HG03280 (cell line): ENCODE data around the gene NINL.
"Not testable (repeated sequence)": the region's sequence is repeated elsewhere in the genome, so short reads cannot be mapped to it uniquely, and the experiment has no call there.

Source experiments
- ATAC-seq: cut with Tn5 transposase; IDR thresholded peaks from one replicate; pipeline ENCODE4 v1.9.1; 2021; ENCODE audit warnings: mild to moderate bottlenecking, moderate library complexity; ENCODE audit not compliant: unreplicated experiment

NINL gene

GRCh38 chr20:25584905-25585704, at the start of gene NINL:
Gene NINL (minus strand): TSS chr20:25585531. CDS start chr20:25526587, 58,944 bp downstream.
- no peak for ATAC-seq

GRCh38 chr20:25632940-25633790, 47.8 kb upstream of the NINL start:
- ATAC-seq = no peak

- not testable (repeated sequence) for ATAC-seq
Observed at GRCh38 chr20:25630615-25631014, 45.3 kb upstream of the NINL start.

GRCh38 chr20:25629816-25630499, 44.6 kb upstream of the NINL start:
- ATAC-seq = no peak

- ATAC-seq = no peak
Observed at GRCh38 chr20:25626779-25627178, 41.4 kb upstream of the NINL start.

- ATAC-seq = no peak
Observed at GRCh38 chr20:25624500-25624939, 39.2 kb upstream of the NINL start.

- ATAC-seq = peak; percentile 69
Observed at GRCh38 chr20:25623736-25624499, 38.6 kb upstream of the NINL start, which contains the start of gene NANP. Gene NANP (minus strand): TSS chr20:25624014. CDS start chr20:25623948, 66 bp downstream.

GRCh38 chr20:25623225-25623735, 37.9 kb upstream of the NINL start:
- ATAC-seq = peak; percentile 14

GRCh38 chr20:25622450-25623224, 37.3 kb upstream of the NINL start:
- no peak for ATAC-seq

GRCh38 chr20:25622049-25622448, 36.7 kb upstream of the NINL start:
- no peak for ATAC-seq

GRCh38 chr20:25619514-25619913, 34.2 kb upstream of the NINL start:
- no peak for ATAC-seq

- ATAC-seq = no peak
Observed at GRCh38 chr20:25608774-25609173, 23.4 kb upstream of the NINL start.

GRCh38 chr20:25606094-25606695, 20.9 kb upstream of the NINL start:
- no peak for ATAC-seq

GRCh38 chr20:25605148-25605547, 19.8 kb upstream of the NINL start:
- no peak for ATAC-seq

GRCh38 chr20:25604611-25605010, 19.3 kb upstream of the NINL start:
- no peak for ATAC-seq

- not testable (repeated sequence) for ATAC-seq
Observed at GRCh38 chr20:25602914-25603309, 17.6 kb upstream of the NINL start.

GRCh38 chr20:25602191-25602913, 17.0 kb upstream of the NINL start:
- ATAC-seq = not testable (repeated sequence)

GRCh38 chr20:25601659-25602058, 16.3 kb upstream of the NINL start:
- ATAC-seq = no peak
